CD1c-positive myeloid dendritic cell (primary cell): Measurements from ENCODE around the gene FLAD1.

Experiments used
- DNase-seq: peaks from one replicate; pipeline ENCODE4 v3.0.0-alpha.2; 2016; ENCODE audit errors: extremely low spot score

FLAD1 gene

DNA sequence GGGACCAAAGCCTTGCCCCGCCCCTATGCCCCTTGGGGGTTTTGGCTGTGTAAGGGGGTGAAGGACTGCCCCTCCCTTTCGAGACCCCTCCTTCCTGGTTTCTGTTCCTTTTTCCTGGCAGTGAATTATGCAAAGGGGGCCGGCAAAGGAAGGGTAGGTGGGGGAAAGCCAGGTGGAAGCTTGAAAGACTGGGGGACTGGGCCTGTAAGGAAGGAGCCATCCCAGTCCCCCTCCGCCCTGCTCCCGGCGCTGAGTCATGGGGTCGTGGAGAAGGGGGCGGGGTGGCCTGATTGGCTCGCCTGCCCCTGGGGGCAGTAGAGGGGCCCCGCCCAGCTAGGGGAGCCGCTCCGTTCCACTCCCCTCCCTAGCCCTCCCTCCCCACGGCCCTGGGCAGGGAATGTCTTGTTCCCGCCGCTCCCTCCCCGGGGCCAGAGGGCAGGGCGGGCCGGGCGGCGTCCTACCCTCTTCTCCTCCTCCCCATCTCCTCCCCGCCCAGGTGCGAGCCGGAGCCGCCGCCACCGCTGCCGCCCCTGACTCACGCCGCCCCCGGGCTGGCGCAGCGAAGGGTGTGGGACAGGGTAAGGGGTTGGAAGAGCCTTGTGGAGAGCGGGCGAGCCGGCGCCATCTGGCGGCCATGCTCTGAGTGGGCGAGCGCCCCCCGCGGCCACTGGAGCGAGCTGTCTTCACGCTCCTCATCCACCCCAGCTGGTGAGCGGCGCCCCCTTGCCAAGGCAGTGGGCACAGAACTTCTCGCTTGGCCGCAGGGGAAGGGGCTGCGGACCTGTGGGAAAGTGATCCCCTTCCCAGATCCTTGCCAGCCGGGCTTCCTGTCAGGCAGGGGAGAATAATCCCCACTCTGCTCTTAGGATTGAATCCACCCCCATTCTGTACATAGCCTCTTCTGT lies 34.1 kb downstream of the FLAD1 start:
- DNase-seq = peak; percentile 86

- DNase-seq = no peak
Measured at GRCh38 chr1:155017946-155018316, 34.8 kb downstream of the FLAD1 start.

DNA sequence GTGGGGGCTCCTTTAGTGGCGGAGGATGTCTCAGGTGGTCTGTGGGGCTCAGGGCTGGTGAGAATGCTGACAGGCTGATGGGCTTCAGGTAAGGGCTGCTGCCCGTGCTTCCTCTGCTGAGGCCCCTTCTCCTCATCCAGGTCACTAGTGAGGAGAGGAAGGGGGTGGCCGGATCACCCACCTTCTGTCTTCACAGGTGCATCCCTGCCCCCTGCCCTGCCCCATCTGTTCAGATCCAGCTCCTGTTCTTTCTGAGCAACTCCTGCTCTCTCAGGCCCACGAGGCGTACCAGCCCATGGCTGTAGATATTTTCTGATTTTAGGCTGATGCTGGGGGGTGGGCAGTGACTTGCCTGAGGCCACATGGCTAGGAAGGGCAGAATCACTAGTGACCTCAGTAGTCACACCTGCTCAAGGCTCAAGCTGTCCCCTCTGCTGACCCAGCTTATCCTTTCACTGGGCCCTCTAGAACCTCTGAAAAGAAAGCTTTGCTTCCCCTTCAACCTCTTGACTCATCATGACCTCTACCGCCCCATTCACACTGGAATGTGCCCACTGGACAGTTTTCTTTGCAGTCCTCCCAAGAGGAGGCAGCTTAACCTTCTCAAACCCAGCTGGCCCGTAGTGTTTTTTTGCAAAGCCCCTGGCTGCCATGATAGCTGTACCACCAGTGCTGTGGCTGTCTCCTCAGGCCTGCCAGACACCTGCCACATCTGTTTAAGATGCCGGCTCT lies 35.6 kb downstream of the FLAD1 start:
- peak; percentile 11 for DNase-seq

GRCh38 chr1:155019377-155020245 lies 36.5 kb downstream of the FLAD1 start:
- no peak for DNase-seq

DNA sequence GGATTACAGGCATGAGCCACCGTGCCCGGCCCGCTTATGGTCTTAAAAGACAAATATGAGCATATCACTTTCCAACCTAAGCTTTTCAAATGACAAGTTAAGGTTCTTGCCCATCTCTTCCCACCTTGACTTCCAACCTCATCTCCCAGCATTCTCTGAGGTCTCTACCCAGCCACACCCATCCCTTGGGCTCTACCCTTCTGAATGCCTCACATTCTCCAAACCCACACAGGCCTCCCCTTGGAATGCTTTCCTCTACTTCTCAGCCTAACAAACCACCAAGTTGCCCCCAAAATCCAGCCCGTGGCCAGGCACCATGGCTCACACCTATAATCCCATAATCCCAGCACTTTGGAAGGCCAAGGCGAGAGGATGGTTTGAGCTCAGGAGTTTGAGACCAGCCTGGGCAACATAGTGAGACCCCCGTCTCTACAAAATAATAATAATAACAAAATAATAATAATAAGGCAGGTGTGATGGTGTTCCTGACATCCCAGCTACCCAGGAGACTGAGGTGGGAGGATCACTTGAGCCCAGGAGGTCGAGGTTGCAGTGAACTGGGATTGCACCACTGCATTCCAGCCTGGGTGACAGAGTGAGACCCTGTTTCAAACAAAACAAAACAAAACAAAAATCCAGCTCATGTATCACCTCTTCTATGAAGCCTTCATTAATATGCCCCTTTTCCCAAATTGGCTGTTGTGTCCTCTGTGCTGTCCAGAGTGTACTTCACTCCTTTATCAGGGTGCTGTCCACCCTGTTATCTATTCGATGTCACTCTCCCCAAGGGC lies 39.2 kb downstream of the FLAD1 start:
- no peak for DNase-seq

- DNase-seq = peak; percentile 38
Measured at GRCh38 chr1:155022927-155023236, 39.7 kb downstream of the FLAD1 start.

DNA sequence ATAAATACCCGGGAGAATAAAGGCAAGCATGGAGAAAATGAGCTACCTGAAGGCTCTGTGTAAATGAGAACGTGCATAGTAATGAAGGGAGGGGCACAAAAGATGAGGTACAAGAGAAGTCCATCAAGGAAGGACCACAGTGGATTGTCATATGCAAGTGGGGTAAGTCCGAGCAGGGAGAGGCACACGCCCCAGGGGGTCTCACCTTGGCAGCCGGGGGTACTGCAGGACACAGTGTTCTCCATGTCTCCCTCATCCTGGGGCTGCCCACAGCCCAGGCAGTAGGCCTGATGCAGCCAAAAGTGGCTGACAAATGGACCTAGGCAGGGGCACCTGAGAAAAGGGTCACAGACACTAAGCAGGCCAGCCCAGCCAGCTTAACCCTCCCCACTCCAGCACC lies 40.5 kb downstream of the FLAD1 start:
- DNase-seq = no peak

DNA sequence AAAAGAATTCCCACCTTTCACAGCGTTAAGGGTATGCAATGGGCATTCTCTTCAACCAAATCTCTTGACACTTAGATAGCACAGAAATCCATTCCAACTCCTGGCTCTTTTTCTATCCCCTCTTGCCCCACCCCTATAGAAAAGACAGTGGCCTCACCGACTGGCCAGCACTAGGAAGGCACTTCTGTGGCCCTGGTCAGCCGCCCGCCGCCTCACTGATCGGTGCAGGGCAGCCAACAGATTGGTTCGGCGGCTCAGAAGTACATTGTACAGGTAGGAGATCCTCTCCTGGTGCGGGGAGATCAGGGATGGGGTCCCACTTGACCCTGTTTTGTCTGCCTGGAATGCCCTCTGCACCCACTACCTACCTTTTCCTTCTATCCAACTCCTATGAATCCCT lies 41.2 kb downstream of the FLAD1 start:
- no peak for DNase-seq

- no peak for DNase-seq
Measured at GRCh38 chr1:155026154-155026553, 43.0 kb downstream of the FLAD1 start.

- DNase-seq = no peak
Measured at GRCh38 chr1:155026588-155026987, 43.4 kb downstream of the FLAD1 start.

DNA sequence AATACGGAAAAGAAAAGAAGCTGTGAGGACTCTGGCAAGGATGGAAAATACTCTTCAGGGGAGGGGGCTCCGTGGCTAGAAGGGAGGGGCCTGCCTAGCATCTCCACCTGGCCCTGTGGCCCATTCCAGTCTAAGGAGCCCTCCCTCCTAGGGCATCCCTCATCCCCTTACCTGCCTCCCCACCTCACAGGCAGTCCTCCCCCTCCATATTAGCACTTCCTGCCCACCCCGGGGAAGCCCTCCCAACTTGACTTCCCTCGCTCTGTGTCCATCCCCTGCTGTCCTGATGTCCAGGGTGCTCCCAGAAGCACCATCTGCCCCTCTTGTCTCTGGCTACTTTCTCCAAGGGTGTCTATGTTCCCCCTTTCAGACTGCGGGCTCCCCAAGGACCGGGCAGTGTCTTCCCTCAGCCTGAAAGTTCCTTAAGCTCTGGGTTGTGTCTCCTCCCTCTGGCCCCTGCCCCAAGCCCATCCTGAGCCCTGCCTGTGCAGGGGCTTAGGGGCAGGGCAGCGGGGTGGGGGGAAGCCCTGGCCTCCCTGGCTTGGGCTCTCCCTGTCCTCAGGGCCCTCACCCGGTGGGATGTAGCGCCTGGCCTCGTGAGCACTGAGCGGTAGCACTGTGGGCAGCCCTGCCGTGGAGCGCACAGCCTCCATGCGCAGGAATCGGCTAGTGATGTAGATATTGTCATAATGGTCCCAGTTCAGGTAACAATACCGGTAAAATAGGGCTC lies 46.5 kb downstream of the FLAD1 start:
- no peak for DNase-seq

GRCh38 chr1:155030243-155030795 lies 47.2 kb downstream of the FLAD1 start:
- DNase-seq = no peak

- no peak for DNase-seq
Measured at GRCh38 chr1:155030899-155031298, 47.8 kb downstream of the FLAD1 start.

DNA sequence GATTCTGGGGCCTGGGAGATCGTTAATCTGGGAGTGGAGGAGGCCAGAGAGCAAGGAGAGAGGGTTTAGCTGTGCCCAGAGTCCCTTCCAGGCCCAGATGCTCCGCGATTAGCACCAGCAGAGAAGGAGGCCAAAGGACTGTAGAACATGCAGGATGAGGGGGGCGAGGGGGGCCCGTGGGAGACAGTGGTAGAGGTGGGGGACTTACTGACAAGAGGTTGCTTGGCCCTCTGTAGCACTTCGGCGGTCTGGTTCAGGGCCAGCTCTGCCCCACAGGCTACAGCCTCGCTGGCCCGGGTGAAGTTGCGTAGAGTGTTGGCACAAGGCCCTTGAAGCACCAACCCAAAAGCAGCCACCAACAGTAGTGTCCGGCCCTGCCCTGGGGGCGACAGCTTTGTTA lies 49.7 kb downstream of the FLAD1 start:
- DNase-seq = no peak

DNA sequence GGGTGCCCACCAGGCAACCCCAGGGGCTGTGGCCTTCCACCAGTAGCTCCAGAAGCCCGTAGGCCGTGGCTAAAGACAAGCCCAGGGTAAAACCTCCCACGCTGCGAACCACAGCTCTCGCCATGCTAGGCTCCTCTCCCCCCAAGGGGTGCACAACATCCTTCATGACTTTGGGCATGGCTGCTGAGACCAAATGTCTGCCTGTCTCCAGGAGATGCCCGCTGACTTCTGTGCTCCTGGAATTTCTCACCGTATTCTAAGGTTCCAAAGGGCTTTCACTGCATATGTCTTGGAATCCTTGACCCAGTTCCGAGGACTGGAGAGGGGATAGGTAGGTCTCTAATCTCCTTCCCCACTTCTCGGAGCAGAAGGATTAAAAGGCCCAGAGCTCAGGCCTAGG lies 50.4 kb downstream of the FLAD1 start, which contains the start of the genes DCST1 and DCST2:
Gene DCST1, plus strand, starts transcription at position 301 of the 400 bp plus-strand sequence. CDS start 213 bp downstream, outside the sequence.
Gene DCST2, minus strand, starts transcription at position 258 of the 400 bp plus-strand sequence. Its CDS starts 80 bp downstream, at position 178.
- no peak for DNase-seq

- no peak for DNase-seq
Measured at GRCh38 chr1:155034318-155035208, 51.4 kb downstream of the FLAD1 start.

DNA sequence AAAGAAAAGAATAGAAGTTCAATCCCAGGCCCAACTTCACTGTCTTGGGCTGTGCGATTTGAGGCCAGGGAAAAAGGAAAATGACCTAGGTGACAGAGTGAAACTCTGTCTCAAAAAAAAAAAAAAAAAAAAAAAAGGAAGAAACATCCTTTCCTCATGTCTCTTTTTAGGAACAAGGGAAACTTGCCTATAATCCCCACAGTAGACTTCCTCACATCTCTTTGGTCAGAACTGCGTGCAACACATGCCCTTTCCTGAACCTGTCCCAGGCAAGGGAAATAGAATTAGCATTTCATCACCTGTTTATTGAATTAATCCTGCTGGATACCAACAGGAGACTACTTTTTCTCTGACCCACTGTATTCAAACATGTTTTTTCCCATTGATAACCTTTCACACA lies 52.8 kb downstream of the FLAD1 start:
- peak; percentile 64 for DNase-seq

DNA sequence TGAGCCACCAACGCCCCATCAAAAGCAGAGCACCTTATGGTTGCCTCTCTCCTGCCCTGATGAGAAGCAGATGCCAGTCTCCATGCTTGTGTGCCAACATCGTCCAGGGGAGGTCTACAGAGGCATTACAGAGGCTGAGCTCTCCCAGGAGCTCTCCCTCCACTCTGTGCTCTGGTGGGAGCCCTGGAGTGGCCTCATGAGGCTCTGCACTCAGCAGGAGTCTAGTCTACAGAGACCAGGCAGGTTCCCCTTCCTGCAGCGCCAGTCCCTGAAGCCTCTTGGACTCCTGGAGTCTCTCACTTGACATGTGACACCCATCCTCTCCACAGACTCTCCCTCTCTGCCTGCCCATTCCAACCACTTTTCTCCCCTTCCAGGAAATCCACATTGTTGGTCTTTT lies 53.9 kb downstream of the FLAD1 start:
- no peak for DNase-seq

GRCh38 chr1:155037851-155038441 lies 54.8 kb downstream of the FLAD1 start:
- DNase-seq = no peak
